22Rv1 (cell line): ENCODE measurements around the gene KANK4.

Experiments
- CTCF ChIP-seq: fragments of 450-650 bp; IDR thresholded peaks from 2 replicates; pipeline ENCODE4 v1.5.1; 2017; ENCODE audit warnings: mild to moderate bottlenecking
- ZFX ChIP-seq: fragments of 450-650 bp; IDR thresholded peaks from 2 replicates; pipeline ENCODE4 v1.6.1; 2017; ENCODE audit warnings: antibody characterized with exemption, borderline replicate concordance

GRCh38 chr1:62260688-62261087, 58.5 kb downstream of the KANK4 start:
- no peak for TF ChIP-seq CTCF
- no peak for TF ChIP-seq ZFX
